Pancreas (tissue), 10 donors: ENCODE results near the gene GNAL. TPM values are rescaled to one million over a fixed set of nuclear protein-coding genes. Genes with fewer than 3 reads are reported as not detected.

Experiments
- ATAC-seq, 4 donors: fragments of 200-7000 bp; cut with Tn5 transposase; one replicate each; pipeline versions ENCODE4 v1.8.0 to v1.9.1; 2020; ENCODE audit warnings: mild to moderate bottlenecking in 4 of 4, moderate library complexity in 4 of 4
- DNase-seq, 6 donors: peaks; one replicate each; pipeline ENCODE4 v3.0.0-alpha.2; 2020
- FAIRE-seq: peaks from 2 replicates; lab custom pipeline; 2012; peaks lifted over from hg19 to GRCh38; lab: Jason Lieb, UNC
- H3K27ac ChIP-seq, 4 donors: fragments of 200-600 bp; sonication (generic); 1 replicate in 3 of 4; 2 replicates in 1 of 4; pipeline versions ENCODE4 v1.5.0 to v1.8.0; 2020
- H3K27me3 ChIP-seq, 4 donors: fragments of 200-600 bp; one replicate each; pipeline ENCODE4 v1.8.0; 2021
- H3K36me3 ChIP-seq, 3 donors: fragments of 200-600 bp; sonication (generic) in 1 of 3; one replicate each; pipeline versions ENCODE4 v1.5.0 to v1.8.0; 2020 to 2021
- H3K4me1 ChIP-seq, 3 donors: fragments of 200-600 bp; one replicate each; pipeline ENCODE4 v1.8.0; 2021
- H3K4me3 ChIP-seq, 4 donors: fragments of 200-600 bp; sonication (generic) in 2 of 4; one replicate each; pipeline versions ENCODE4 v1.5.0 to v1.8.0; 2020 to 2021
- H3K9me3 ChIP-seq, 4 donors: fragments of 200-600 bp; one replicate each; pipeline ENCODE4 v1.8.0; 2021
- CTCF ChIP-seq, 4 donors: fragments of 200-600 bp; sonication (generic) in 3 of 4; IDR thresholded peaks; one replicate each; pipeline versions ENCODE4 v1.5.0 to v1.8.0; 2021; ENCODE audit warnings: antibody characterized with exemption in 4 of 4
- WGBS, 2 donors: extraction: QIAGEN DNeasy Blood & Tissue Kit; methylation state at CpG; one replicate each; pipeline ENCODE4 v1.1.7; 2013; 5-methylcytosine and 5-hydroxymethylcytosine counted together
- intact Hi-C, 3 donors: fragments of 100-400 bp; cut with DNase I; formaldehyde crosslinking; loops; one replicate each; pipeline versions ENCODE4 v1.11.1 to v1.14.2; 2022
- polyA plus RNA-seq, 2 donors: library from polyadenylated mRNA; stranded (reverse); fragments of 200-250 nt; gene quantifications; one replicate each; pipeline ENCODE4 v1.2.3, GENCODE V29; 2013
- total RNA-seq, 6 donors: library from RNA; stranded (reverse); fragmentation: NEBNext Ultra II Directional in 4 of 6; extraction: Animal tissue kit (Norgen Biotek cat#: 25700) in 4 of 6; gene quantifications; one replicate each; pipeline versions ENCODE4 v1.2.1 to v1.2.4, GENCODE V29; 2021 to 2023
- donor health status: healthy with polysubstance abuse.
- donor health status: DM: no; HTN: no; CAD: no; lungs with moderate emphysema.
- donor health status: DM: no; HTN: no; CAD: no.
- donor health status: control.
- donor health status: control.
- donor health status: Bipolar disorder and iron deficiency.
- donor health status: DM: yes; HTN: yes; CAD: no.
- donor health status: DM: no; HTN: no; CAD: no.
- donor health status: DM: no; HTN: no; CAD: no.
- donor health status: DM: yes; HTN: yes; CAD: no.

Gene GNAL
- total and polyA plus RNA-seq, 8 donors = 0.22 to 2.2 (median 0.71) TPM

GRCh38 chr18:11871501-11871900 lies 182.4 kb downstream of the GNAL start:
- Histone ChIP-seq H3K4me1 (peaks cover 0 to 6% (median 5%) of the 10 kb centered on the region in 3 donors), H3K9me3 (no peaks in the 10 kb centered on the region), H3K27ac (no peak overlapping the region), H3K4me3 (no peak overlapping the region), H3K27me3 (no peaks in the 10 kb centered on the region), H3K36me3 (no peaks in the 10 kb centered on the region)
- no peak for TF ChIP-seq CTCF (IDR thresholded peaks at IDR 0.05)
- DNase-seq = no peak
- intact Hi-C loops = no loop called here
- ATAC-seq = peak in 2 of 4 donors; percentile 26 to 36
- WGBS, 2 donors = 28 to 32% methylated on average over 5 of the region's 5 CpGs
- FAIRE-seq = no peak

GRCh38 chr18:11872479-11873136 lies 183.5 kb downstream of the GNAL start:
- H3K4me3 ChIP-seq = peak overlapping the region in 1 of 4 donors; percentile 8
- intact Hi-C loops = no loop called here
- FAIRE-seq (no peak), ATAC-seq (peak; percentile 89 to 97 (median 94)), DNase-seq (peak in 5 of 6 donors; percentile 30 to 72 (median 37))
- H3K36me3 ChIP-seq = no peaks in the 10 kb centered on the region
- H3K27ac ChIP-seq = peak overlapping the region in 3 of 4 donors; percentile 22 to 42 (median 39)
- peak in 2 of 4 donors; percentile 19 for TF ChIP-seq CTCF (IDR thresholded peaks at IDR 0.05)
- no peaks in the 10 kb centered on the region for H3K9me3 ChIP-seq
- no peaks in the 10 kb centered on the region for H3K27me3 ChIP-seq
- H3K4me1 ChIP-seq = peaks cover 0 to 6% (median 5%) of the 10 kb centered on the region in 3 donors
- 21 to 26% methylated on average over 13 of the region's 13 CpGs for WGBS, 2 donors

- no peak for ATAC-seq
- H3K9me3 ChIP-seq = no peaks in the 10 kb centered on the region
Observed at GRCh38 chr18:11873670-11874340, 184.7 kb downstream of the GNAL start.

GRCh38 chr18:11874676-11875075 lies 185.6 kb downstream of the GNAL start:
- intact Hi-C loops = no loop called here
- Histone ChIP-seq H3K27me3 (no peaks in the 10 kb centered on the region), H3K36me3 (no peaks in the 10 kb centered on the region), H3K9me3 (no peaks in the 10 kb centered on the region), H3K4me1 (peaks cover 0 to 6% (median 5%) of the 10 kb centered on the region in 3 donors), H3K4me3 (no peak overlapping the region), H3K27ac (no peak overlapping the region)
- 75 to 77% methylated on average over 8 of the region's 8 CpGs for WGBS, 2 donors
- TF ChIP-seq CTCF (IDR thresholded peaks at IDR 0.05) = no peak
- DNase-seq = no peak
- ATAC-seq = no peak
- no peak for FAIRE-seq

More at GRCh38 chr18:11873670-11874340, 184.7 kb downstream of the GNAL start:
- 74 to 79% methylated on average over 14 to 15 of the region's 15 CpGs for WGBS, 2 donors
- H3K4me1 ChIP-seq = peaks cover 0 to 6% (median 5%) of the 10 kb centered on the region in 3 donors
- no peak for FAIRE-seq
- no peaks in the 10 kb centered on the region for H3K27me3 ChIP-seq
- H3K27ac ChIP-seq = no peak overlapping the region
- H3K36me3 ChIP-seq = no peaks in the 10 kb centered on the region
- intact Hi-C loops = no loop called here
- no peak overlapping the region for H3K4me3 ChIP-seq
- no peak for TF ChIP-seq CTCF (IDR thresholded peaks at IDR 0.05)
- DNase-seq = peak in 2 of 6 donors; percentile 40 to 74
